ENCODE measurements around the gene RNPEP. TPM values are rescaled to one million over a fixed set of nuclear protein-coding genes. Genes with fewer than 3 reads are reported as not detected.

The RNPEP gene
- total RNA-seq, 1 donor, result 74.2 TPM

DNA sequence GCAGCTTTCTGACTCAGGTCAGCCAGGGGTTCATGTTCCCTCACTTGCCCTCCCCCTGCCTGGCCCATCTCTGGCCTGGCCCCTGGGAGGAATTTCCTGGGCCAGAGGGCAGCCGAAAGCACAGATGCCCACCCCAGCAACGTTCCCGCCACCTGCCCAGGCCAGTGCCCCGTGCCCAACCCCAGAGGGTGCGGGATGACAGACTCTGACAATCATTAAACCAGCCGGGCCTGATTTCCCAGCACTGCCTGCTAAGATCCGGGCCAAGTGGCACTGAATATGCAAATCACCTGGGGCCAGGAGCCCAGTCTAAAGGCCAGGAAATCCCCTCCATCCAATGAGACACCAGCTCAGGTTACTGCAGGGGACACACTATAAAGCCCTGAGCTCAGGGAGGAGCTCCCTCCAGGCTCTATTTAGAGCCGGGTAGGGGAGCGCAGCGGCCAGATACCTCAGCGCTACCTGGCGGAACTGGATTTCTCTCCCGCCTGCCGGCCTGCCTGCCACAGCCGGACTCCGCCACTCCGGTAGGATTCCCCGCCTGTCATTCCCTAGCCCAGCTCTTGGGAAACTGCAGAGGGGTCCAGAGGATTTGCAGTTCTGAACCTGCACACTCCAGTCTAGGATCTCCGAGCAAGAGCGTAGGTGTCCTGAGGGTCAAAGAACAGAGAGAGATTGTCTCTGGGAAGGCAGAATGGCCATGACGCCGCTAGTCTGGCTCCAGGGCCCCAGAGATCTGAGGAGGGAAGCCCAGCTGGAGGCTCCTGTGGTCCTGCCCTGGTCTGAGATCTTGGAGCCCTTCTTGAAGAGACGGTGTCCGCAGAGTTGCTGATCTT, 27.9 kb downstream of the RNPEP start, which contains the start of gene ELF3:
TSS of gene ELF3 (plus strand) at position 408 of the 836 bp plus-strand sequence. CDS start 550 bp downstream, outside the sequence.
- H3K4me1 ChIP-seq (ENCODE audit: insufficient read depth, low read length), result no peaks in the 10 kb centered on the region
- no peaks in the 10 kb centered on the region for H3K79me2 ChIP-seq (ENCODE audit: insufficient read depth, low read length)
- no peak within 1 kb of the TSS for H2AFZ ChIP-seq (ENCODE audit: low read length)
- no peak within 1 kb of the TSS for H3K4me2 ChIP-seq (ENCODE audit: insufficient read depth, low read length)
- no peaks in the 10 kb centered on the region for H4K20me1 ChIP-seq (ENCODE audit: insufficient read depth, low read length)
- no peak within 1 kb of the TSS for H3K4me3 ChIP-seq (ENCODE audit: insufficient read depth, low read length)
- H3K9me3 ChIP-seq (ENCODE audit: low read depth, low read length), result no peaks in the 10 kb centered on the region
- TF ChIP-seq, protein P1, sequence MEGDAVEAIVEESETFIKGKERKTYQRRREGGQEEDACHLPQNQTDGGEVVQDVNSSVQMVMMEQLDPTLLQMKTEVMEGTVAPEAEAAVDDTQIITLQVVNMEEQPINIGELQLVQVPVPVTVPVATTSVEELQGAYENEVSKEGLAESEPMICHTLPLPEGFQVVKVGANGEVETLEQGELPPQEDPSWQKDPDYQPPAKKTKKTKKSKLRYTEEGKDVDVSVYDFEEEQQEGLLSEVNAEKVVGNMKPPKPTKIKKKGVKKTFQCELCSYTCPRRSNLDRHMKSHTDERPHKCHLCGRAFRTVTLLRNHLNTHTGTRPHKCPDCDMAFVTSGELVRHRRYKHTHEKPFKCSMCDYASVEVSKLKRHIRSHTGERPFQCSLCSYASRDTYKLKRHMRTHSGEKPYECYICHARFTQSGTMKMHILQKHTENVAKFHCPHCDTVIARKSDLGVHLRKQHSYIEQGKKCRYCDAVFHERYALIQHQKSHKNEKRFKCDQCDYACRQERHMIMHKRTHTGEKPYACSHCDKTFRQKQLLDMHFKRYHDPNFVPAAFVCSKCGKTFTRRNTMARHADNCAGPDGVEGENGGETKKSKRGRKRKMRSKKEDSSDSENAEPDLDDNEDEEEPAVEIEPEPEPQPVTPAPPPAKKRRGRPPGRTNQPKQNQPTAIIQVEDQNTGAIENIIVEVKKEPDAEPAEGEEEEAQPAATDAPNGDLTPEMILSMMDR (IDR thresholded peaks at IDR 0.05; ENCODE audit: extremely low read depth, low read depth, low read length), result no peak
- H3K27ac ChIP-seq (ENCODE audit: low read depth, low read length), result no peak within 1 kb of the TSS
- H3K36me3 ChIP-seq (ENCODE audit: insufficient read depth, low read length), result peaks cover 6% of the 10 kb centered on the region
- DNase-seq (ENCODE audit: insufficient read length, low spot score, missing footprints), result no peak
- no peaks in the 10 kb centered on the region for H3K27me3 ChIP-seq (ENCODE audit: insufficient read depth, low read length)

DNA sequence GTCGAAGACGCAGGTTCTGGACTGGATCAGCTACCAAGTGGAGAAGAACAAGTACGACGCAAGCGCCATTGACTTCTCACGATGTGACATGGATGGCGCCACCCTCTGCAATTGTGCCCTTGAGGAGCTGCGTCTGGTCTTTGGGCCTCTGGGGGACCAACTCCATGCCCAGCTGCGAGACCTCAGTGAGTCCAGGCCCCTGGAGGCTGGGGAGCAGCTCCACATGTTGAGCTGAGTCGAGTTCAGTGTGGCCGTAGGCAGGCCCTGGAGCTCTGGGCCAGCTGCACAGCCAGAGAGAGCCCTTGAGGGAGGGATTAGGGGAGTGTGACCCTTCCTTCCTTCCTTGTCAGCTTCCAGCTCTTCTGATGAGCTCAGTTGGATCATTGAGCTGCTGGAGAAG, 29.5 kb downstream of the RNPEP start:
- Histone ChIP-seq H2AFZ (ENCODE audit: low read length) (no peak overlapping the region), H3K4me1 (ENCODE audit: insufficient read depth, low read length) (no peaks in the 10 kb centered on the region), H3K36me3 (ENCODE audit: insufficient read depth, low read length) (no peaks in the 10 kb centered on the region), H3K4me3 (ENCODE audit: insufficient read depth, low read length) (no peak overlapping the region), H4K20me1 (ENCODE audit: insufficient read depth, low read length) (no peaks in the 10 kb centered on the region), H3K9me3 (ENCODE audit: low read depth, low read length) (no peaks in the 10 kb centered on the region), H3K4me2 (ENCODE audit: insufficient read depth, low read length) (no peak overlapping the region), H3K27me3 (ENCODE audit: insufficient read depth, low read length) (no peaks in the 10 kb centered on the region), H3K27ac (ENCODE audit: low read depth, low read length) (no peak overlapping the region), H3K79me2 (ENCODE audit: insufficient read depth, low read length) (no peaks in the 10 kb centered on the region)
- TF ChIP-seq, protein P1 (IDR thresholded peaks at IDR 0.05; ENCODE audit: extremely low read depth, low read depth, low read length), result no peak
- no peak for DNase-seq (ENCODE audit: insufficient read length, low spot score, missing footprints)

DNA sequence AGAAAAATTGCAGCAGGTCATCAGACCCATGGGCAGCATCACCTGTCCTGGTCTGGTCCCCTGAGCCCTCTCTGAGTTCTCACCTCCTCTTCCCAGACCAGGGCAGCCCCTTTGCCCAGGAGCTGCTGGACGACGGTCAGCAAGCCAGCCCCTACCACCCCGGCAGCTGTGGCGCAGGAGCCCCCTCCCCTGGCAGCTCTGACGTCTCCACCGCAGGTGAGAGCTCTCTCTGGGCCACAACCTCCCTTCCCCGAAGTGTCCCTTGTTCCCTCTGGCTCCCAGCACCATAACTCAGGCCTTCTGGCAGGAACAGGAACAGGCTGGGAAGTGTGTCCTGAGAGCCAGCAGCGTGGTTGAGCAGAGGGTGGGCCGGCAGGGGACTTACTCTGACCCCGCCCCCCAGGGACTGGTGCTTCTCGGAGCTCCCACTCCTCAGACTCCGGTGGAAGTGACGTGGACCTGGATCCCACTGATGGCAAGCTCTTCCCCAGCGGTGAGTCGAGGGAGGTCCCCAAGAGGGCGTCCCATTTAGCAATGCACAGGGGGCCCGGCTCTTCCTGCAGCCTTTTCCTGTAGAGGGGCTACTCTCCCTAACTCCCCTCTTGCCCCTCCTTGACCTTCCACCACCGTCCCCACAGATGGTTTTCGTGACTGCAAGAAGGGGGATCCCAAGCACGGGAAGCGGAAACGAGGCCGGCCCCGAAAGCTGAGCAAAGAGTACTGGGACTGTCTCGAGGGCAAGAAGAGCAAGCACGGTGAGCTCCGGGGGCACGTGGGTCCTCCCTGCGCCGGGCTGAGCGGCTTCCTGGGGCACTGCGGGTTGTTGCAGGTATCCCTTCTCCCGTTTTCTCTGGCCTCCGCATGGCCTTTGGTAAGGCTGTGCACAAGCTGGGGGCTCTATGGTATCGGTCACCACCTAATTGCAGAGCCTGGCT, 30.4 kb downstream of the RNPEP start:
- DNase-seq (ENCODE audit: insufficient read length, low spot score, missing footprints), result no peak
- Histone ChIP-seq H3K4me2 (ENCODE audit: insufficient read depth, low read length) (no peak overlapping the region), H4K20me1 (ENCODE audit: insufficient read depth, low read length) (no peaks in the 10 kb centered on the region), H3K9me3 (ENCODE audit: low read depth, low read length) (no peaks in the 10 kb centered on the region), H3K27ac (ENCODE audit: low read depth, low read length) (no peak overlapping the region), H3K4me3 (ENCODE audit: insufficient read depth, low read length) (no peak overlapping the region), H3K4me1 (ENCODE audit: insufficient read depth, low read length) (no peaks in the 10 kb centered on the region), H2AFZ (ENCODE audit: low read length) (no peak overlapping the region), H3K79me2 (ENCODE audit: insufficient read depth, low read length) (no peaks in the 10 kb centered on the region), H3K36me3 (ENCODE audit: insufficient read depth, low read length) (no peaks in the 10 kb centered on the region), H3K27me3 (ENCODE audit: insufficient read depth, low read length) (no peaks in the 10 kb centered on the region)
- TF ChIP-seq, protein P1 (IDR thresholded peaks at IDR 0.05; ENCODE audit: extremely low read depth, low read depth, low read length), result no peak
